Right lung (tissue), 10 donors: Measurements from ENCODE around the gene LRRC57. TPM values are rescaled to one million over a fixed set of nuclear protein-coding genes. Genes with fewer than 3 reads are reported as not detected.

ENCODE experiments used
- DNase-seq, 2 donors: peaks; one replicate each; pipeline ENCODE4 v3.0.0-alpha.2; 2013
- long read RNA-seq, 8 donors: transcript quantifications; one replicate each; lab custom pipeline, GENCODE V29; 2026
- polyA plus RNA-seq, 5 donors: library from polyadenylated mRNA; unstranded; fragments of 120-200 nt; gene quantifications; one replicate each; pipeline versions ENCODE4 v1.2.1 to v1.2.3, GENCODE V29; 2013; ENCODE audit warnings: inconsistent platforms in 1 of 5, low replicate concordance in 1 of 5; ENCODE audit not compliant: insufficient read length in 5 of 5, insufficient read depth in 1 of 5

The LRRC57 gene
- 10 to 100 TPM; 19.3 to 28.7 (median 21.6) TPM for polyA plus RNA-seq
- long read RNA-seq, donor 1, full-length matches to known transcripts, result 8 of 8 reads
- long read RNA-seq, donor 1, partial matches to known transcripts, result 0 of 8 reads
- long read RNA-seq, donor 1, other reads (novel, unspliced or antisense), result 0 of 8 reads
- long read RNA-seq, donor 2, full-length matches to known transcripts, result 5 of 5 reads
- long read RNA-seq, donor 2, partial matches to known transcripts, result 0 of 5 reads
- long read RNA-seq, donor 2, other reads (novel, unspliced or antisense), result 0 of 5 reads
- long read RNA-seq, donor 3, partial matches to known transcripts, result 0 of 2 reads
- long read RNA-seq, donor 3, other reads (novel, unspliced or antisense), result 0 of 2 reads
- long read RNA-seq, donor 4, partial matches to known transcripts, result 0 of 1 reads
- long read RNA-seq, donor 4, other reads (novel, unspliced or antisense), result 0 of 1 reads
- long read RNA-seq, donor 5, full-length matches to known transcripts, result 2 of 13 reads
- long read RNA-seq, donor 5, partial matches to known transcripts, result 11 of 13 reads
- long read RNA-seq, donor 5, other reads (novel, unspliced or antisense), result 0 of 13 reads
- long read RNA-seq, donor 6, transcript LRRC57-202 (6 exons, 2,384 nt), result major isoform, 5 of 6 reads
- long read RNA-seq, donor 6, partial matches to known transcripts, result 0 of 6 reads
- long read RNA-seq, donor 6, other reads (novel, unspliced or antisense), result 0 of 6 reads
- long read RNA-seq, donor 7, partial matches to known transcripts, result 0 of 4 reads
- long read RNA-seq, donor 7, other reads (novel, unspliced or antisense), result 0 of 4 reads
- long read RNA-seq, donor 8, partial matches to known transcripts, result 0 of 1 reads
- long read RNA-seq, donor 8, other reads (novel, unspliced or antisense), result 0 of 1 reads

DNA sequence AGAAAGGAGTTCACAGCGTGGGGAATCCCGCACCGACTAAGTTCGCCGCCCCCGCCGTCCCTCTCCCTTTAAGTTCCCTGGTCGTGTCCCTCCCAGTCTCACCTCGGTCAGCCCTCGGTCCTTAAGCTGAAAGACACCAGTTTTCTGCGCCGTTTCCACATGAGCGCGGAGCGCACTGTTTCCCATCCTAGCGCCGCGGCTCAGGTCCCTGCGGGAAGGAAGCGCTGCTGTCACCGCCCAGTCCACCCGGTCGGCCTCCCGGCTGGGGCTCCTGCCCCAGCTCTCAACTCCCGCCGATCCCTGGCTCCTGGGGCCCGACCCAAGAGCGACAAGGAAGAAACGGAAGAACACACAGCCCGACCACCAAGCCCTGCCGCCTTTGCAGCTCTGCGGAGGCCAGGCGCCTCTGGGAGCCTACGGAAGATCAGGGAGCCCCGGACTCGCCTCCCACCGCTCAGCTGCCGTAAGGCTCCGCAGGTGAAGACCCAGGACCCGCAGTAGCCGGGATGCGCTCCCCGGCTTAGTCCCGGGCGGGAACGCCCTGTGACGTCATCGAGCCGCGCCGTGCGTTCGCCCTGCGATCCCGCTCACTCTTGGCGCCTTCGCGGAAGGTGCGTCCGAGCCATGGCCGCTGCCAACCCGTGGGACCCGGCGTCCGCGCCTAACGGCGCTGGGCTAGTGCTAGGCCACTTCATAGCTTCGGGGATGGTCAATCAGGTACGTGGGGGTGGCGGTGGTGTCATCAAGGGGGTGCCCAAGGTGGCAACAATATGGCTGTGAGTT lies at the start of gene LRRC57, which contains the start of gene HAUS2:
TSS of gene LRRC57 (minus strand) at position 545 of the 783 bp plus-strand sequence. CDS start at position 186, 359 bp downstream.
TSS of gene HAUS2 (plus strand) at position 590 of the 783 bp plus-strand sequence. CDS start at position 625, 35 bp downstream.
- peak; percentile 89 to 90 for DNase-seq

DNA sequence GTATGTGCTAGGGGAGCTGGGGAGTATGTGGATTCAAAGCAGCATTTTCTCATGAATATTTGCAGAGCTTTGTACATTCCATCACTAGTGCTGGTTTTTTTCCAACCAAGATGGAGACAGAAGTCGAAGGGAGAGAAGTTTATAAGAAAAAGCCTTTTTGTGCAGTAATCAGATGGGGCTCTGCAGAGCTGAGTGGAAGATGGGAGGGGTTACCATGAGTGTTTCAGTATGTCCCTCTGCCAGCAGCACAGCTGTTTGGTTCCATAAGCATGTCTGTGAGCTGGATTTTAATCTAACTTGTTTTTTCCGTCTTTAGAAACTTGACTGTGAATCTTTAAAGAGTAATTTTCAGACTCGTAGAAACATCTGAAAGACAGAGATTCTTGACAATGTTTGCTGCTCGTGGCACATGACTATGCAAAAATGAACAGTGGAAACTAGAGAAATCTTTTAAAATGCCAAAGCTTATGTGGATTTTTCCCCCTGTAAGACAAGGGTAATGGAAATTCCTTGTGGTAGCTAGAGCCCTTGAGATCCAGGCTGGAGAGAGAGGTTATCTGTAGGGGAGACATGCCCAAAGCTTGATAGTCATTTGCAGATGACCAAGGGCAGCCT lies 47.1 kb upstream of the LRRC57 start:
- peak; percentile 86 to 87 for DNase-seq

DNA sequence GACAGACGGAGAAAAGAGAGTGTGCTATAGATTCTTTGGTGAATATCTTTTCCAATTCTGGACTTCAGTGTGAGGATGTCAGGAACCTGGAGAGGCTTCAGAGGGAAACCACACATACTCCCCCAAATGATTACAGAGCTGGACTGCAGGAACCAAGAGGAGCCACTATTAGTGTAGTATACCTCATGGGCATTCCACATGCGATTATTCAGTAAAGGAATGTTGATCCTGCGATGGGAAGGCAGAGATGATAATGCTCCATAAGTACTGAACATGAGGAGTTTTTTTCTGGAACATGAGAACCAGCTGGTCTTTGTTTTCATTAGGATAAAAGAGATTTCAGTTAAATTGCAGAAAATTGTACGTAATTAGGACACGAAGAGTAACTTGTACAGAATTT lies 45.5 kb upstream of the LRRC57 start:
- DNase-seq, result no peak

DNA sequence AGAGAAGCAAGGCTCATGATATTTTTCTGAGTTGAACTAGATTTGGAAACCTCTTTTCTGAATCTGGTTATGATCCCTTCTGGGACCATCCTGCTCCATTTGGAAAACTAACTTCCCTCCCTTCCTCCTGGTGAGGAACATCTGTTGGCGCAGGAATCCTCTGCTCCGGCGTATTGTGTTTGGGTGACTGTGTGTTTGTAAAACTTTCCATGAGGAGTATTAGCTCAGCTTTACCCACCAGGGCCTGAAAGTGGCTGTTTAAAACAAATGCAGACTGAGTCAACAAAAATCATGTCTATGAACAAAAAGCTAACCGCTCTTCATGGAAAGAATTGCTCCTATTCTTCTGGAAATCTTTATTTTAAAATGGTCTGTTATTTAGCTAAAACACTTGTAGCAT lies 44.5 kb upstream of the LRRC57 start:
- DNase-seq, result no peak

DNA sequence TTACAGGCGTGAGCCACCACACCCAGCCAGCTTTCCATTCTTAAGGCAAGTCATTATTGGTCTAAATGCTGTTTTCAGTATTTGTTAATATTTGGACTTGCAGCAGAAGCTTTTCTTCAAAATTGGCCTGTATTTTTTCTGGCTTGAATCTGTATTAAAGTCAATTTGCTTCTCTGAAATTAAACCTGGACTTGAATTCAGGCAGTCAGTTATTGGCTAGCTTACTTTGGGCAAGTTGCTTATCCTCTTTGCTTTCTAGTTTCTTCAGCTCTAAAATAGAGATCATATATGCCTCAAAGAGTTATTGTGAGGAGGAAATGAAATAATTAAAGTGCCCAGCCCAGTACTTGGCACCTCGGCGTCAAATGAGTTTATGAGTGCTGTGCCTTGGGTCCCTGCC lies 44.1 kb upstream of the LRRC57 start:
- DNase-seq, result no peak

DNA sequence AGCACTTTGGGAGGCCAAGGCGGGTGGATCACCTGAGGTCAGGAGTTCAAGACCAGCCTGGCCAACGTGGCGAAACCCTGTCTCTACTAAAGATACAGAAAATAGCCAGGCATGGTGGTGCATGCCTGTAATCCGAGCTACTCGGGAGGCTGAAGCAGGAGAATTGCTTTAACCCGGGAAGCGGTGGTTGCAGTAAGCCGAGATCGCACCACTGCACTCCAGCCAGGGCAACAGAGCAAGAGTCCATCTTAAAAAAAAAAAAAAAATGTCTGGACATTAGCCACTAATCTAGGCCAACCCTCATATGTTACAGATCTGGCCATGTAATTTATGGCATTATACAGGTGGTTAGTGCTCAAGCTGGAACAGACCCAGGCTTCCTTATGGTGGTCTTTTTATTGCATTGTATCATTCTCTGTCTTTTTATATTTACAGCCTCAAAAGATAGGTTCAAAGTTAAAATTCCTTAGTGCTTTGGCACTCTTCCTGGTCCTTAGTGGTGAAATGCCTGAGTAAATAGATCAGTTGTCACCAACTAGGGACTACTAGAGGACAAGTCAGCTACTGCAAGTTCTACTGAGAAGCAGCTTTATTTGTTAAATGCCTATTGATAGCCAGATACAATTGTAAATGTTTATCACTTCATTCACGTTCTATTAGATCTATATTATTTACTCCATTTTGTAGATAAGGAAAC lies 42.8 kb upstream of the LRRC57 start:
- no peak for DNase-seq

DNA sequence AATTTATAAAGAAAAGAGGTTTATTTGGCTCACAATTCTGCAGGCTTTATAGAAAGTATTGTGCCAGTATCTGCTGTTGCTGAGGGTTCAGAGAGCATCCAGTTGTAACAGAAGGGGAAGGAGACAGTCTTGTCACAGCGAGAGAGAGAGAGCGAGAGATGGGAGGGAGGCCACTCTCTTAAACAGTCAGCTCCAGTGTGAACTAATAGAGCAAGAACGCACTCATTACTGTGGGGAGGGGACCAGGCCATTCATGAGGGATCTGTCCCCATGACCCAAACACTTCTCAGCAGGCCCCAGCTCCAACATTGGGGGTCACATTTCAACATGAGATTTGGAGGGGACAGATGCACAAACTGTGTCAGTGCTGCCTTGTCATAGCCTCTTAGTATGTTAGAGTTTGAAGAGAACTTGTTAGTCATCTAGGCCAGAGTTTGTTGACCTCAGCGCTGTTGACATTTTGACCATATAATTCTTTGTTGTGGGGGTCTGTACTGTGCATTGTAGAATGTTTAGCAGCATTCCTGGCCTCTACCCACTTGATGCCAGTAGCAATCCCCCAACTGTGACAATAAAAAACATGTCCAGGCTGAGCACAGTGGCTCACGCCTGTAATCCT lies 42.1 kb upstream of the LRRC57 start:
- DNase-seq, result no peak

DNA sequence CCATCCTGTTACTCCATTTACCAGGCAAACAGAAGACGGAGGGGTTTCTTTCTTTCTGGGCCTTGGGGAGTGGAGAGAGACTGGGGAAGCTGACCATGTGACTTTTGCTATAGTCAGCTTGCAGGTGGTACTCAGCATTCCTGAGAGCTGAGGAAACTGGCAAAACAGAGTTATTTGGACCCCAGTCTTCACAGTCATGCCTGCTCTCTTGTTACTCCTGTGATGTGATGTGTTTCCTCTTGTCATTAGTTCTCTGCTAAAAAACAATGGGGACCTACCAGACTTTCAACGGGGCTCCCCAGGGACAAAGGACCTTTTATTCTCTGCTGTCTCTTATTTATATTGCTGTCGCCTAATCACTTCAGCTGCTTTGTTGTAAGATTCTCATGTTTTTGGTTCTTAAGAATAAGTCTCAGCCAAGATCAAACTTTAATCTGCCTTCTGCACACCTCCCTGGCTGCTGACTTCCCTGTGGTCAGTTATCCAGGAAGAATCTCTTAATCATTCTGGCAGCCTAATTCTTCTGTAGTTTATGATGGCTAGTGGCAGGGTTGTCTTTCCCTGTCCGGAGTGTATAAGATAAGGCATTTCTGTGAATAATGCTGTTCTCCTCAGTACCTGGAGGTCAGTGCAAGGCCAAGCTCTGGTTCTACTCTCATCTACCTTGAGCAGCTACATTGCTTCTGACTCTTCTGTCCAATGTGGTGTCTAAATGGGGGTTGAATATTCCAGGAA lies 35.6 kb upstream of the LRRC57 start:
- no peak for DNase-seq

DNA sequence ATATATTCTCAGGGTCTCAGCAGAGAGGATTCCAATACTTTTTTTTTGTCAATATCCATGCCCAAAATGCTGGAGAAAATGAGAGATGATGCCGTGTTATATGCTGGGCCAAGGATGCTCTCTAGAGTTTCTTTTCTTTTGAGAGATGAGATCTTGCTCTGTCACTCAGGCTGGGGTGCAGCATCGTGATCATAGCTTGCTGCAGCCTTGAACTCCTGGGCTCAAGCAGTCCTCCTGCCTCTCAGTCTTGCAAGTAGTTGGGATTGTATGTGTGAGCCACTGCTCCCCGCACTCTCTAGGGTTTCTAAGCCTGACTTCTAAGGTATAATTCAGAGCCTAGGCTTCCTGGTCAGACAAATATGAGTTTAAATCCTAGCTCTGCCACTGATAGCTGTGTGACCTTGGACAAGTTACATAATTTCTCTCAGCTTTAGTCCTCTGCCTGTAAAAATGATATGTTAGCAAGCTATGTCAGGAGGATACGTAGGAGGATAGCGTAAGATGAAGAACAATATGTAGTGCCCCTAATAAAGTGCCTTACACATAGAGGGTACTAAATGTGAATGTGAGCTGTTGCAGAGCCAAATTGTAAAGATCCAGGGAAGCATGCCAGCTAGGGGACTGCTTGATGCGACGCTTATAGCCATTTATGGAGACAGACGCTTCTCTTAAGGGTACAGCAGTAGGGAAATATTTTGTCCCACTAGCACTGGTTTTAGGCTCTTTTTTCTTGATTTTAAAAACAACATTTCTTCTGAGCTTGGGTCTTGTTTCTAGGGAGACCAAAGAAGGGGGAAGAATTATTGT lies 34.2 kb upstream of the LRRC57 start:
- DNase-seq, result no peak

DNA sequence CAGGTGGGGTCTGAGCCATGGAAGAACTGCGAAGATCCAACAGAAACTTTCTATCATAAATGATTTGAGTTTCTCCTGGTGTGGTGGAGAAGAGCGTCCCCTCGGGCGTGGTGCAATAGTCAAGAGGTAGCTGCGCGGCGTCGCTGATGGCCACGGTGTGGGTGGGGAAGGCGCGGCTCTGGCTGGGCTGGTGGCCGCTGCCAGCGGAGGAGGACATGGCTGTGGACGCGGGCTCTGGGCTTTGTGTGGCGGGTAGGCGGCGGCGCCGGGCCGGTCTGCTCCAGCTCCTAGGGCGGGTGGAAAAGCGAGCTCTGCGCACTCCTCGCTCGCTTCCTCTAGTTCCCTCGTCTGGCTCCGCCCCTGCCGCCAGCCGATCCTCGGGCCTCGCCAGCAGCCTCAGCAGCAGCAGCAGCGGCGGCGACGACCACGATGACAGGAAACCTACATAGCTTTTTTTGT lies 32.7 kb upstream of the LRRC57 start:
- DNase-seq, result peak; percentile 74 to 76

DNA sequence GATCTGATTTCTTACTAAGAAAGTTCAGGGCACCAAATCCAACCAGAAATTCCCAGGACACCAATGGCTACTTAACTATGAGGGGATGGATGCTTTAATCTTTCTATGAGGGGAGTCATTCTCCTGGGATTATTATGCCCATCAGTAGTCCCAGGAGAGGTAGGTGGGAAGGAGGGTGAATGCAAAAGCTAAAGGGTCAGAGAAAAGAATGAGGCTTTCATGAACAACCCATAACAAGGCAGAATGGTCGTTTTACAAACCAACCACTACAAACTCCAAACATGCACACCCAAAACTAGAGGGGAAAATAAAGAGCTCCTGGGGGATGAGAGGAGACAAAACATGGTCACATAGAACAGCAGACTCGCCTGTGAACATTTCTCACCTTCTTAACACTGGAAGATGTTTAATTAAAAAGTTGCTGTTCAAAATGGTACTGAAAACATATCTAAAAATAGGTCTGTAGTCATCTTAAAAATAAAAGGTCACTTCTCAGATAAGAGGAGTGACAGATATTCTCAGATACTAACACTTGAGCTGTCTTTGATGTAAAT lies 30.5 kb upstream of the LRRC57 start:
- DNase-seq, result no peak

DNA sequence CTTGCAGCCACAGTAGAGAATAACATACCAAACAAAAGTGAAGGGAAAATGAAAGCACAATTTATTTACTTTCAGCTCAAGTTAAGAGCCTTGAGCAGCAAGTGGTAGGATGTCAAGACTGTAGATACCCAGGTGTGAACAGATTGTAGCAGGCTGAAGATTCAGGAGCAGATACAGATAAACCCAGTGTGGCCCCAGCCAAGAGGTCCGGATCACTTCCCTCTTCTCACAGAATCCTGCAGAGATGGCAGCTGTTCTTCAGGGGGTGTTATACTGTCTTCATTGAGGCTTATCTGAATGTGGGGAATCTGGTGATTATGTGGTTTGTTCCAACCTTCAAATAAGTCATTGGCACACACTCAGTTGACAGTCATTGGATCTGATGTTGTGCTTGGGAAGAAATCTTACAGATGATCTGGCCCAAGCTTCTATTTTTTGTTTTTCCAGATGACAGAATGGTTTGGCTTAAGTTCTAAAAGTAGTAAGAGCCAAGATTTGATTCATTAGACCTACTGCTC lies 29.0 kb upstream of the LRRC57 start:
- peak; percentile 77 to 81 for DNase-seq

DNA sequence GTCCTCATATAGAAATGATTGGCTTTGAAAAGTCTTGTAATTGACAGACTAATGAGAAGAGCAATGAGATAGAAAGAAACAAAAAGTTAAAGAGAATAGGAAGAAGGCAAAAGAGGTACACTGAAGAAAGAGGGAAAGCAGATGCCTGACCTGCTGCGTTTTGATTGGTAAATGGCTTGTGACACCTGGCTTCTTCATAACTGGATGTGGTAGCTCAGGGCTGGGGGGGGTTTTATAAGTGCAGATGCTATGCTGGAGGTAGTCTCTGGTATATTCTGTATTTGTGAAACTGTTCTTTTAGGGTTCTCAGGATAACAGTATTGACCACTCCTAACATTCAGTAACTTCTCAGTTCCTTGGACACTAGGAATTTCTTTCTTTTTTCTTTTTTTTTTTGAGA lies 28.2 kb upstream of the LRRC57 start:
- no peak for DNase-seq

DNA sequence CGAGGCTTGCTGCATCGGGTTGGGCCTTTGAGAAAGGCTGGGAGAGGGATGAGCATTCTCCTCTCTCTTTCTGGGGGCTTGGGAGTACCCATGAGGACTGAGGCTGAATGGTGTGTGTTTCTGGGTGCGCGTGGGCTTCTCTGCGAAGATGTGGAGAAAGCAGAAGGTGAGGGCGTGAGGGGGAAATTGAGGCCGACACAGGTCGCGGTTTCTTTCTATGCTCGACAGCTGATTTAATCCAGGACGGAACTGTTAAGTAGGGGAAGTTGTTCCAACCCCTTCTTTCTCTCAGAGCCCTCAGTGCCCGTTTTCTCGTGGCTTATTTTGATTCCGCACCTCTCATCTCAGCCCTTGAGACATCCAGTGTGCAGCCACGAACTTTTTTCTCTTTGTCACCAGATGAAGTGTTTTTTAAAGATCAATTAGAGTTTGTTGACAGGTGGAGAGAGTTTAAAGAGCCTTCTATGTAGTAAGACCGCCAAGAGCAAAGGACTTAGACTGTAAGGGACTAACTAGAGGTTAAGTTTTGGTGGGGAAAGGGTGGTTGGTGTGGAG lies 27.5 kb upstream of the LRRC57 start:
- DNase-seq, result no peak

DNA sequence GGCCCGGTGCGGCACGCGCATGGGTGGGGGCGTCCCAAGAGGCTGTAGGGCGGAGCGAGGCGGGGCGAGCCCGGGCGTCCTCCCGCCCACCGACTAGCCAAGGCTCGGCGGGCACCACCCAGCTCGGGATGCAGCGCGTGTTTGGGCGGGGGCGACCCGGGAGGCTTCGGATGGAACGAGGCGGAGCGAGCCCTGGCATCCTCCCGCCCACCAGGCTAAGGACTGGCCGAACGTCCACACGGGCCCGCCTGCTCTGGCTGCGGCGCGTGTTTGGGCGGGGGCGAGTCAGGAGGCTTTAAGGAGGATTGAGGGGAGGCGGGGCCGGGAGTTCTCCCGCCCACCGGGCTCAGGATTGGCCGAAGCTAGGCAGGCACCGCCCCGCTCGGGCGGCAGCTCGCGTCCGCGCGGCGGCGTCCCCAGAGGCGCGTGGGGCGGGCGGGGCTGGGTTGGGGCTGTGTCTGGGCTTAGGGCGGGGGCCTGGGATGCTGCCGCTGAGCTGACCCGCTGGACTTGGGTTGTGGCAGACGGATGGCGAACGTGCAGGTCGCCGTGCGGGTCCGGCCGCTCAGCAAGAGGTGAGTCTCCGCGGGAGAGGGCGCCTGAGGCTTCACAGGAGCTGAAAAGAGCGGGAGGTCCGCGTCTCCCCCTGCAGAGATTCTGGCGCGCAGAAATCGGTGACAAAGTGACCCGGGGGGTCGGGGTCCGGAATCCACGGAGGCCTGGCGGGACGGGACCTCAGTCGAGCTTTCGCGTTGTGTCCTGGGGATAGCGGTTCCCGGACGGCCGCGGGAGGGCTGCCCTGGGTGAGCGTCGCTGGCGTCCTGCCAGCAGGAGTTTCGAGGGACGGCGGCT lies 26.8 kb upstream of the LRRC57 start, which contains the start of gene STARD9:
TSS of gene STARD9 (plus strand) at position 419 of the 852 bp plus-strand sequence. CDS start at position 529, 110 bp downstream.
- peak; percentile 98 for DNase-seq

DNA sequence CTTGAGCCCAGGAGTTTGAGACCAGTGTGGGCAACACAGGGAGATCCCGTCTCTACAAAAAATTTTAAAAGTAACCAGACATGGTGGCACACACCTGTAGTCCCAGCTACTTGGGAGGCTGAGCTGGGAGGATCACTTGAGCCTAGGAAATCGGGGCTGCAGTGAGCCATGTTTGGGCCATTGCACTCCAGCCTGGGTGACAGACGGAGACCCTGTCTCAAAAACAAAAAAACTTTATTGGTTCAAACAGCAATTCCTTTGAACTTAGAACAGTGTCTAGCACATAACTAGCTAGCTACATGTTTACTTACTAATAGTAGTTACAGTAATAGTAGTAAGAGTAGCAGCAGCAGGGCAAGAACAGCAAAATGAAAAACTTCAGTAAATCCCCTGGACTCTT lies 10.1 kb upstream of the LRRC57 start:
- no peak for DNase-seq
